Parathyroid adenoma (tissue), 2 donors: Measurements from ENCODE around the gene PRKAR2B.
A peak's percentile ranks its signal among the peaks of the same experiment; 100 is the strongest.
"Not testable (repeated sequence)": the region's sequence is repeated elsewhere in the genome, so short reads cannot be mapped to it uniquely, and the experiment has no call there.

Source experiments
- H2AFZ ChIP-seq: fragments of 300-600 bp; sonication (generic); one replicate; pipeline ENCODE4 v1.7.0; 2017; ENCODE audit warnings: antibody characterized with exemption, mild to moderate bottlenecking
- H3K27ac ChIP-seq: fragments of 300-600 bp; sonication (generic); one replicate; pipeline ENCODE4 v1.7.0; 2017
- H3K27me3 ChIP-seq: fragments of 300-600 bp; sonication (generic); one replicate; pipeline ENCODE4 v1.7.0; 2017; ENCODE audit warnings: low read length; ENCODE audit not compliant: control insufficient read depth, insufficient read depth
- H3K36me3 ChIP-seq: fragments of 300-600 bp; sonication (generic); one replicate; pipeline ENCODE4 v1.7.0; 2017; ENCODE audit warnings: low read length; ENCODE audit not compliant: control insufficient read depth, insufficient read depth
- H3K4me1 ChIP-seq: fragments of 300-600 bp; sonication (generic); one replicate; pipeline ENCODE4 v1.7.0; 2017; ENCODE audit warnings: control low read depth
- H3K4me2 ChIP-seq: fragments of 300-600 bp; sonication (generic); one replicate; pipeline ENCODE4 v1.7.0; 2017; ENCODE audit warnings: low read length
- H3K4me3 ChIP-seq: fragments of 300-600 bp; sonication (generic); one replicate; pipeline ENCODE4 v1.7.0; 2017; ENCODE audit warnings: low read depth, low read length
- H3K79me2 ChIP-seq: fragments of 300-600 bp; sonication (generic); one replicate; pipeline ENCODE4 v1.7.0; 2017; ENCODE audit warnings: control low read depth
- H3K9ac ChIP-seq: fragments of 300-600 bp; sonication (generic); one replicate; pipeline ENCODE4 v1.7.0; 2017; ENCODE audit warnings: mild to moderate bottlenecking
- H3K9me3 ChIP-seq: fragments of 300-600 bp; sonication (generic); one replicate; pipeline ENCODE4 v1.7.0; 2017; ENCODE audit warnings: low read length; ENCODE audit not compliant: control insufficient read depth
- TF ChIP-seq, protein P1 (sequence below): fragments of 300-600 bp; sonication (generic); IDR thresholded peaks from one replicate; pipeline ENCODE4 v1.7.0; 2017; ENCODE audit warnings: antibody characterized with exemption, mild to moderate bottlenecking
- donor health status: primary hyperparathyroidism.

Gene PRKAR2B

DNA sequence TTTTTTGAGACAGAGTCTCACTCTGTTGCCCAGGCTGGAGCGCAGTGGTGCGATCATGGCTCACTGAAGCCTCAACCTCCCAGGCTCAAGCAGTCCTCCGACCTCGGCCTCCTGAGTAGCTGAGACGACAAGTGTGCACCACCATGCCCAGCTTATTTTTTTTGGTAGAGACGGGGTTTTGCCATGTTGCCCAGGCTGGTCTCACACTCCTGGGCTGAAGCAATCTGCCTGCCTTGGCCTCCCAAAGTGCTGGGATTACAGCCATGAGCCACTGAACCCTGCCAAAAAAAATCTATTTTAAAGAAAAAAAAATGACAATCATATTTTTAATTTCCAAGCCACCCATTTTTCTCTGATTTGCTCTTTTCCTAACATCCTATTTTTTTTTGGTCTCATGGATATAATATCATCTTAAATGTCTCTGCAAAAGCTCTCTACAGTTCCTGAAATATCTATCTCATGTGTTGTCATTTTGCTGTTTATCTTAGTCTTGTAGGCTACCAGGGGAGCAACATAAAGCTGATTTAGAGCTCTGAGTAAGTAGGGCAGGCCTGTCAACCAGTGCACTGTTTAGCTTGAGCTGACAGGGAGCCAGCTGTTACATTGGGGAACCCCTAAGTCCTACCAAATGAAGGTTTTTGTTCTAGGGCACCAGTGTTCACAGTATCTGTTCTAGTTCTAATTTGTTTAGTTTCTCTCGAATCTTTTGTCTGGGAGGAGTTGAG is 94.4 kb downstream of the PRKAR2B start:
- H2AFZ ChIP-seq: no peak overlapping the region
- TF ChIP-seq, protein P1, sequence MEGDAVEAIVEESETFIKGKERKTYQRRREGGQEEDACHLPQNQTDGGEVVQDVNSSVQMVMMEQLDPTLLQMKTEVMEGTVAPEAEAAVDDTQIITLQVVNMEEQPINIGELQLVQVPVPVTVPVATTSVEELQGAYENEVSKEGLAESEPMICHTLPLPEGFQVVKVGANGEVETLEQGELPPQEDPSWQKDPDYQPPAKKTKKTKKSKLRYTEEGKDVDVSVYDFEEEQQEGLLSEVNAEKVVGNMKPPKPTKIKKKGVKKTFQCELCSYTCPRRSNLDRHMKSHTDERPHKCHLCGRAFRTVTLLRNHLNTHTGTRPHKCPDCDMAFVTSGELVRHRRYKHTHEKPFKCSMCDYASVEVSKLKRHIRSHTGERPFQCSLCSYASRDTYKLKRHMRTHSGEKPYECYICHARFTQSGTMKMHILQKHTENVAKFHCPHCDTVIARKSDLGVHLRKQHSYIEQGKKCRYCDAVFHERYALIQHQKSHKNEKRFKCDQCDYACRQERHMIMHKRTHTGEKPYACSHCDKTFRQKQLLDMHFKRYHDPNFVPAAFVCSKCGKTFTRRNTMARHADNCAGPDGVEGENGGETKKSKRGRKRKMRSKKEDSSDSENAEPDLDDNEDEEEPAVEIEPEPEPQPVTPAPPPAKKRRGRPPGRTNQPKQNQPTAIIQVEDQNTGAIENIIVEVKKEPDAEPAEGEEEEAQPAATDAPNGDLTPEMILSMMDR: no peak
- no peak overlapping the region for H3K27ac ChIP-seq
- H3K9ac ChIP-seq: no peak overlapping the region
- H3K79me2 ChIP-seq: no peaks in the 10 kb centered on the region
- H3K4me1 ChIP-seq: no peaks in the 10 kb centered on the region
- no peak overlapping the region for H3K4me2 ChIP-seq
- H3K36me3 ChIP-seq: no peaks in the 10 kb centered on the region
- H3K27me3 ChIP-seq: no peaks in the 10 kb centered on the region
- no peaks in the 10 kb centered on the region for H3K9me3 ChIP-seq
- no peak overlapping the region for H3K4me3 ChIP-seq

DNA sequence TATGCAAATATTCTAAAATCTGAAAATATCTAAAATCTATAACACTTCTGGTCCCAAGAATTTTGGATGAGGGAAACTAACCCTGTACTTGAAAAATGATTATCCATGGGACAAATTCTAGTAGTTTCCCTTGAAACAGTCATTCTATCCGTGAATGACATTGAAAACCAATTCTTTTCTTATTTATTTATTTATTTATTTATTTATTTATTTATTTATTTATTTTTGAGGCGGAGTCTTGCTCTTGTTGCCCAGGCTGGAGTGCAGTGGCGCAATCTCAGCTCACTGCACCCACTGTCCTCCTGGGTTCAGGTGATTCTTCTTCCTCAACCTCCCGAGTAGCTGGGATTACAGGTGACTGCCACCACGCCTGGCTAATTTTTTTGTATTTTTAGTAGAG is 99.4 kb downstream of the PRKAR2B start:
- H3K27ac ChIP-seq, H3K27me3 ChIP-seq, H3K9ac ChIP-seq, H3K4me1 ChIP-seq, H3K4me3 ChIP-seq, H3K9me3 ChIP-seq, H3K36me3 ChIP-seq, H3K4me2 ChIP-seq, H3K79me2 ChIP-seq, H2AFZ ChIP-seq: not testable (repeated sequence)

DNA sequence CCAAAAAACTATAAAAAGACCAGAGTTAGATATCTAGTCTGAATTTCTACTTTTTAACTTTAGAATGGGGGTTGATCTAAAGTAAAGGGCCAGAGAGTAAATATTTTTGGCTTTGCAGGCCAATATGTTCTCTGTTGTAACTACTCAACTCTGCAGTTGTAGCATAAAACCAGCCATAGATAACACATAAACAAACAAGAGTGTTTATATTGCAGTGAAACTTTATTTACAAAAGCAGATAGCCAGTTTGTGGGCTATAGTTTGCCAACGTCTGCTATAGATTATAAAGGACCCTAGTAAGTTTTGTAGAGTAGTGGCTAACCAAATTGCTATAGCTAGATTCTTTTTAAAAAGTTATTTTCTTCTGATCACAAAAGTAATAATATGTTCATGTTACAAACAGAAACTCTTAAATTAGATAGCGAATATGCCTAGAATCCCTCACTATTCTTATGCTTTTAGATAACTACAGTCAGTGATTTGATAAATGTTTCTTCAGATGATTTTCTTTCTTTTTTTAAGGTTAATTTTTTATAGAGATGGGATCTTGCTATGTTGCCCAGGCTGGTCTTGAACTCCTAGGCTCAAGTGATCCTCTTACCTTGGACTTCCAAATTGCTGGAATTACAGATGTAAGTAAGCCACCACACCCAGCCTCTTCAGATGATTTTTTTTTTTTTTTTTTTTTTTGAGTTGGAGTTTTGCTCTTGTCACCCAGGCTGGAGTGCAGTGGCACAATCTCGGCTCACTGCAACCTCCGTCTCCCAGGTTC is 100.7 kb downstream of the PRKAR2B start:
- Histone ChIP-seq H2AFZ (no peak overlapping the region), H3K9ac (no peak overlapping the region), H3K27me3 (no peaks in the 10 kb centered on the region), H3K9me3 (no peaks in the 10 kb centered on the region), H3K36me3 (no peaks in the 10 kb centered on the region), H3K4me1 (no peaks in the 10 kb centered on the region), H3K4me2 (no peak overlapping the region), H3K79me2 (no peaks in the 10 kb centered on the region), H3K4me3 (no peak overlapping the region), H3K27ac (no peak overlapping the region)
- TF ChIP-seq, protein P1: no peak

DNA sequence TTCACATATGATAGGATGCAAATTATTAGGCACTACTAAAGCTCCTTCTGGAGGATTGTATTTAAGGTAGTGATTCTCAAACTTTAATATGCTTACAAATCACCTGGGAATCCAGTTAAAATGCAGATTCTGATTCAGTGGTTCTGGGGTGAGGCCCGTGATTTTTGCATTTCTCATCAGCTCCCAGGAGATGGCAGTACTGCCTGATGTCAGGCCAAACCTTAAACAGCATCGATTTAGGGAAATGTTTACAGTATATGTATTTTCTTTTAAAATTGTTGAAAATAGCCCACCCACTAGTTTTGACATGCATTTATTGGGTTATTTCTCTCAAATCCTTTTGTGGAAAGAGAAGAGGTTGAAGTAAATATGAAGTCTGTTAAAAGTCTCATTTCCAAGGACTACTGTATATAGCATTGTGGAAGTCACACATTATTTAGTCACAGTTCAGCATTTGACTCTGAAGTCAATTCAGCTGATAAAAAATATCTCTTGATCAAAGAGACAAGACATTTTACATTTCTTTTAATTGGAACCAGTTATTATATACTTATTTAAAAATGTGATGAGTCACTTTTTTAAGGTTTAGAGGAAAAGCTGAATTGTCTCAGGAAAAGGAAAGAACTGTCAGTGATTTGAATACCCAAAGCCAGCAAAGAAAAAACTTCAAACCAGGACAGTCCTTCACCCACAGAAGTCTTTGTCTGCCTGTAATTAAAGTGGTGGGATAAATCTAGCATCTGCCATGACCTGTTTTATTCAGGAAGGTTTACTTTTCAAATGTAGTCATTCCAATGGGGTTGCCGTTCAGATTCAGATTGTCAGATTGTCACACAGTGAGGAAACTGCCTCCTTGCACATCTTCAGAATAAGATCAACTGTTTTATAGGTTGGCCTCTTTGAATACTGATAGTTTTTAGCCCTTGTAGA is 103.2 kb downstream of the PRKAR2B start:
- Histone ChIP-seq H3K4me2 (no peak overlapping the region), H3K4me1 (no peaks in the 10 kb centered on the region), H3K9ac (no peak overlapping the region), H3K27me3 (no peaks in the 10 kb centered on the region), H2AFZ (peak overlapping the region; percentile 38), H3K36me3 (no peaks in the 10 kb centered on the region), H3K9me3 (no peaks in the 10 kb centered on the region), H3K27ac (no peak overlapping the region), H3K79me2 (no peaks in the 10 kb centered on the region), H3K4me3 (no peak overlapping the region)
- TF ChIP-seq, protein P1: peak; percentile 70

DNA sequence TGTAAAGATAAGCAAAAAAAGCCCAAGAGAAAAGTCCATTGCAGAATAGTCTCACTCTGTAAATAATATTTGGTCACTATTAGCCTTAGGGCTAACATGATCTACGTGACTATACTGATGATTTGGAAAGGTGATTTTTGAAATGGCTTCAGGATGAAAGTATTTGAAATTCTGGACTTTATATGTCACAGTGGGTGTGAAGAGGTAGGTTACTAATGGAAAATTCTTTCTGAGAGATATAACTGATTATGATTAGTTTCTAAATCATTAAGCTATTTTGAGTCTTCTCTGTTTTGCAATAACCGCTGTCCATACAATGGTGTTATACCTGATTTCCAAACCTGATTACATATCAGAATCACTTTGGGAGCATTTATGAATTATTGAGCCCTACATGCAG is 104.2 kb downstream of the PRKAR2B start:
- Histone ChIP-seq H3K9ac (no peak overlapping the region), H3K36me3 (no peaks in the 10 kb centered on the region), H3K4me3 (no peak overlapping the region), H3K4me1 (no peaks in the 10 kb centered on the region), H2AFZ (no peak overlapping the region), H3K27ac (no peak overlapping the region), H3K27me3 (no peaks in the 10 kb centered on the region), H3K9me3 (no peaks in the 10 kb centered on the region), H3K79me2 (no peaks in the 10 kb centered on the region), H3K4me2 (no peak overlapping the region)
- TF ChIP-seq, protein P1: no peak
